HG03159 (cell line): ENCODE data around the gene LOC128125822.
"Not testable (repeated sequence)": the region's sequence is repeated elsewhere in the genome, so short reads cannot be mapped to it uniquely, and the experiment has no call there.

Experiments used
- ATAC-seq: cut with Tn5 transposase; IDR thresholded peaks from one replicate; pipeline ENCODE4 v1.9.1; 2021; ENCODE audit warnings: mild to moderate bottlenecking, moderate library complexity; ENCODE audit not compliant: unreplicated experiment

LOC128125822 gene

GRCh38 chr6:63572044-63572746 lies at the start of gene LOC128125822, which contains the start of gene PTP4A1:
LOC128125822 (plus strand) TSS chr6:63572480.
PTP4A1 (plus strand) TSS chr6:63572480; CDS start chr6:63576881, 4,401 bp downstream.
- peak; percentile 92 for ATAC-seq

GRCh38 chr6:63522911-63523287 lies 49.4 kb upstream of the LOC128125822 start:
- not testable (repeated sequence) for ATAC-seq

GRCh38 chr6:63523630-63524029 lies 48.6 kb upstream of the LOC128125822 start:
- no peak for ATAC-seq

DNA sequence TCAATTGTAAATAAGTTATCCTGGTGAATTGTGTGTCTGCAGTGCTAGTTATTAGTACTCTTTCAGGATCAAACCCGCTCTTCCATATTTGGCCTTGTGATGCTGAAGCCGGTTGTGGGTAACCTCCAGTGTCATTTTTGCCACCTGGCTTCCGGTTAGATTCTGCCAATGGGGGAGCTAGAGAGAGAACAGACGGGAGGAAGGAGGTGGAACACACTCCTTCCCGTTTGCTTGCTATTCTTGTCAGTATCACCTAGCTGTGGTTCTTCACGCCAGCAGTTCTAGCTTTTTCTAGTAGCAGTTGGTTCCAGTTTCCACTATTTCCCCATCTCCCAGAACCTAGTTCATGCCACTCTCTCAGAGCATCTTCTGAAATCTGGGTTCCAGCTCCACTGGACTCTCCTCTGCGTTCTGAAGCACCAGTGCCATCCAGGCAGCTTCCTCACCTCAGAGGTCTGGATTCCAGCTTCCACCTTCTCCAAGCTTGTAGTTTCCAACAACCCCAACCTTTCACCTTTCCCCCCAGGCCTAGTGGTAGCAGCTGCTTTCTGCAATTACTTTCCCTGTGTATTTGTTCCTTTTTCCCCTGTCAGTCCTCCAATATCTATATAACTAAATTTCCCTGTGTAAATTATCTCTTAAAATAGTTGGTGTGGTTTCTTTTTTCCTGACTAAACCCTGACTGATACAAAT lies 46.9 kb upstream of the LOC128125822 start:
- ATAC-seq: no peak

DNA sequence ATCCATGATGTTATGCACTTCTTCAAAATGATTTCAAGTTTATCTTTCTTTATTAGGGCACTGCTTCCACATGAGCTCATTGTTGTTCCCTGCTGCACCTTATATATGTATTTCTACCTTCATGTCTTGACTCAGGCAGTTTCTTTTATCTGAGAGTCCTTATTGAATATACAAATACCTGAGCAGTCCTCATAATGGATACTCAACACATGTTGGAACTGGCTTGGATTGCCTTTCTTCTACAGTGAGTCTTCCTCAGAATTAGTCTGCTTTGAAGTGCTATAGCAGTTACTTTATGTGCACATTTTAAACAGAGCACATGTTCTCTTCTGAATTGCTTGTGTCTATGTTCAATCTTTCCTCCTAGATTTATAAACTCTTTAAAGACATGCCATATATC lies 45.3 kb upstream of the LOC128125822 start:
- no peak for ATAC-seq

DNA sequence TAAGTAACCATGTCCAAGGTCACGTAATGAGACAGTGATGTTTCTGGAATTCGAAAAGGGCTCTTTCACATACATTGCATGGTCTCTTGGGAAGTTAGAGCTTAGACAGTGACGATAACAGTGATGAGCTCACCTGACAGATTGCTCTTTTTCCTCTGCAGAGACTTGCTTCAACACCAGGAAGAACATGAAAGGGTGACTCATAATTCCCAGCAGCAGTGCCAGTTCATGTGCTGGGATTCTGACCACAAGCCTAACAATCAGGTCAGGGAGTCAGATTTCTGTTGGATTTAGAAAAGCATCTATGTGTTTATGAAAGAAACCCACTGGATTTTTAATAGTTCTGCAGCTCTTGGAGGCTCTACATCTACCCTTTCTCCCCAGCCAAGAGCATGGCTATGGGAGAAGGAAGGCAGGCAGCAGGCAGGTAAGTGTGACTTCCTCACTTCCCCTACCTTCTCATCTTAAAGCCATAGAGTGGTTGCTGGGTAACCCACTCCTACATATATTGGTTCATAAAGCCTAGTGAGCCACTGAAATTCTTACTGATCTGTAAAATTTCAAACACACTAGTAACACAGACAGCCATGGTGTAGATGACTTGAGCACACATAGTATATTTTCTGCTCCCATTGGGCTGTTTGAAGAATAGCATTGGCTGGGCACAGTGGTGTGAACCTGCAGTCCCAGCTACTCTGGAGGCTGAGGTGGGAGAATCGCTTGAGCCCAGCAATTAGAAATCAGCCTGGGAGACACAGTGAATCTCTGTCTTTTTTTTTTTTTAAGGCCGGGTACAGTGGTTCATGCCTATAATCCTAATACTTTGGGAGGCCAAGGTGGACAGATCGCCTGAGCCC lies 44.4 kb upstream of the LOC128125822 start:
- no peak for ATAC-seq

DNA sequence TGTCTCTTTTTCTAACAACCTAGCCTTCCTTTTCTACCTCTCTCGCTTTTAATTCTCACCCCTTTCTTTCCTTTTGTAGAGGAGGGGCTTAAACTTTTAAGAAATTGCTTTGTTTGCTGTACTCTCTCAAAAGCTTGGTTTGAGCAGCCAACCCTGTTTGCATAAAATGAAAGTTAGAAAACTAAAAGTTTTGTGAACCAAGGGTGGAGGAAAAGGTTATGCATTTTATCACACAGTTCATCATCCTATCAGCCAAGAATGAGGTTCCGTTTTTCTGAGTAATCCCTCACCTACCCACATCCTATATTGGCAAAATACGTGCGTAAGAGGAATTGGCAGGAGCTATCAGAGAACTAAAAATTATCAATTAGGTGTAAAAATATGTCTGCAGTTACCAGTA lies 42.8 kb upstream of the LOC128125822 start:
- ATAC-seq: no peak

- no peak for ATAC-seq
Observed at GRCh38 chr6:63530182-63530581, 42.1 kb upstream of the LOC128125822 start.

GRCh38 chr6:63530991-63531390 lies 41.3 kb upstream of the LOC128125822 start:
- ATAC-seq: no peak

DNA sequence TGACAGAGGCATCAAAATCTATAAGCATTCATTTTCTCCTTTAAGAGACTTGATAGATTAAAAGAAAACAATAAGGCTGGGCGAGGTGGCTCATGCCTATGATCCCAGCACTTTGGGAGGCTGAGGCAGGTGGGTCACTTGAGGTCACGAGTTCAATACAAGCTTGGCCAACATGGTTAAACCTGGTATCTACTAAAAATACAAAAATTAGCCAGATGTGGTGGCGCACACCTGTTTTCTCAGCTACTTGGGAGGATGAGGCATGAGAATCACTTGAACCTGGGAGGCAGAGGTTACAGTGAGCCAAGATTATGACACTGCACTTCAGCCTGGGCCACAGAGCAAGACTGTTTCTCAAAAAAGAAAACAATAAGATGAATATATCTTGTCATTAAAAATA lies 39.3 kb upstream of the LOC128125822 start:
- no peak for ATAC-seq

GRCh38 chr6:63533952-63534351 lies 38.3 kb upstream of the LOC128125822 start:
- ATAC-seq: no peak

DNA sequence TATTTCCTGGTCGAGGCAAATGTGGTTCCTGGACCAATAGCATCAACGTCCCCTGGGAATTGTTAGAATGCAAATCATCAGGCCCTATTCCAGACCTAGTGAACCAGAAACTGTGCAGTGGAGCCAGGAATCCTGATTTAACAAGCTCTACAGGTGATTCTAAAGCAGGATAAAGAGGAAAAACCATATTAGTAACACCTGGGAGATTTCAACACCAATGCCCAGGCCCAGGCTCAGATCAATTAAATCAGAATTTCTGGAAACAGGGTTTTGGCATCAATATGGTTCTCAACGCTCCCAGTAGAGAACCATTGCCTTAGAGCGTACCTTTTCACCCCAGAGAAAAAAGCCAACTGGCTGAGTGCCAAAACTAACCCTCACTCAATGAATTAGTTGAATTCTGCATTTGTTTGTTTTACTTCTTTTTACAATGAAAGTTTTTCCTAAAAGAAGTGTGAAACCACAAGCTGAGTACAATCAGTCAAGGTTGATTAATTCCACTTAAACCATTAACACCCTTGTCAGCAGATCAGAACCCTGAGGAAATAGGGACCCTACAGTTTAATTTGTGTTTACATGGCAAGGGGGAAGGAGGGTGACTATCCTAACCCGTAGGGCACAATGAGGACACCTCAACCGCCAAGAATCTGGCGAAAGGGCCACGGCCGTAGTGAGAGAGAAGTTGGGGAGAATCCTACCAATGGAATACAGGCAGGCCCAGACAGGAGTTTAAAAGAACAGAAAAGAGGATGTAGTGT lies 34.9 kb upstream of the LOC128125822 start:
- no peak for ATAC-seq

- ATAC-seq: no peak
Observed at GRCh38 chr6:63537959-63538300, 34.4 kb upstream of the LOC128125822 start.

GRCh38 chr6:63538550-63538949 lies 33.7 kb upstream of the LOC128125822 start:
- ATAC-seq: no peak

- no peak for ATAC-seq
Observed at GRCh38 chr6:63543001-63543400, 29.3 kb upstream of the LOC128125822 start.

DNA sequence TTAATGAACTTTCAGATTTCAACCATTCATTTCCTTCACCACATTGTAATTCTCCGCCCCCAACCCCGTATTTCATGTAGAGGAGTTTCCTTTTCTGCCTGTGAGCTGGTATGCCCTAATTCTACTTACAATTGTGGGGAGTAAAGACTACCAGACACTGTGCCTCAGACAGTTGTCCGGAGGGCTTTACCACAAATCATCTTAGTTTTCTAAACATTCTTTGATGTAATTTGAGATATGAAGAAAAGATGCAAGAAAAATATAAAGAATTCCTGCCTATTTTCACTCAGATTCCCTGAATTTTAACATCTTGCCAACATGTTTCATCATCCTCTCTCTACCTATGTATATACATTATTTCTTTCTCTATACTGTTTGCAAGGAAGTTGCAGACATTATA lies 28.3 kb upstream of the LOC128125822 start:
- ATAC-seq: no peak

DNA sequence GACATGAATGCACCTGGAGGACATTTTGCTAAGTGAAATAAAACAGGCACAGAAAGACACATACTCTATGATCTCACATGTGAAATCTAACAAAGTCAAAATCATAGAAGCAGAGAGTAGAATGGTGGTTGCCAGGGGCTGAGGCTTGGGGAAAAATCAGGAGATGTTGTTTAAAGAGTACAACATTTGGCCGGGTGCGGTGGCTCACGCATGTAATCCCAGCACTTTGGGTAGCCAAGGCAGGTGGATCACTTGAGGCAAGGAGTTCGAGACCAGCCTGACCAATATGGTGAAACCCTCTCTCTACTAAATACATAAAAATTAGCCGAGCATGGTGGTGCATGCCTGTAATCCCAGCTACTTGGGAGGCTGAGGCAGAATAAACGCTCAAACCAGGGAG lies 26.0 kb upstream of the LOC128125822 start:
- ATAC-seq: no peak

- ATAC-seq: no peak
Observed at GRCh38 chr6:63546697-63547096, 25.6 kb upstream of the LOC128125822 start.

- ATAC-seq: no peak
Observed at GRCh38 chr6:63549076-63549475, 23.2 kb upstream of the LOC128125822 start.

GRCh38 chr6:63553208-63553607 lies 19.1 kb upstream of the LOC128125822 start:
- peak; percentile 99 for ATAC-seq

GRCh38 chr6:63553900-63554299 lies 18.4 kb upstream of the LOC128125822 start:
- no peak for ATAC-seq
